Cerebellar nuclear complex (tissue), 1 donor: Measurements from ENCODE around the gene PKP4.

Experiments used
- DNase-seq, 2 experiments: peaks; one replicate each; lab custom pipeline; 2025; lab: John Stamatoyannopoulos, UW

The PKP4 gene

GRCh38 chr2:158499383-158499782 is 42.6 kb downstream of the PKP4 start:
- DNase-seq, result no peak

- DNase-seq, result no peak
Measured at GRCh38 chr2:158500333-158500732, 43.6 kb downstream of the PKP4 start.

DNA sequence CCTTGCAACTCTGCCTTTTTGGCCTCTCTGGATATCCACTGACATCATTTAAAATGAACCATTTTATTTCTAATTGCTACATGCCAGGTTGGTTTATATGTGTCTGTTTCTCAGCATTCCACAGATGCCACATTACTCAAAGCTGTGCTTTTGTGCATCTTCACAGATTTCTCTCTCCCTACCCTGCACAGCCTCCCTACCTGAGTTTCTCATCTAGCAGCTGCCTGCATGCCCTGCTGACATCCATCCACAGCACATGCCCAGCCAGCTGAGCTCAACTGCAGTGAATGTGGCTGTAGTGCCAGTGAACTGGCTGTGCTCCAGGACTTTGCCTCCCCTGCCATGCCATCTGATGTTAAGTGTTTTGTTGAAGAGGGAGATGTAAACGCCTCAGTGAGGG is 44.5 kb downstream of the PKP4 start:
- DNase-seq, result no peak

DNA sequence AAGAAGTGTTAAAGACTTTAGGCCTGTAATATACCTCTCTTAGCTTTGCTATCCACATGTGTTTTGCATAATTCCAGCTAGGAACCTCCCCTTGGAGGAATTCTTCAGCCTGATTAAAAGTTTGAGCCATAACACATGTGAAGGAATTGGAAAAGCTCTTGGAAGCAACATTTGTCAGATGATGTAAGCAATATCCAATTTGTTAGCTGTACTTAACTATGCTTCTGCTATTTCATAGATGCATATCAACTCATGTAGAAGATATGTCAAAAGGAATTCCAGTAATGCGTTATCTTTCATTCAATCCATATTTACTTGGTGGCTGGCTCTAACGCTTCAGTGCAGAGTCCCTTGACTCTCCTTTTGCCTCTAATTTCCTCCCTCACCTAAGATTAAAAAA is 46.2 kb downstream of the PKP4 start:
- no peak for DNase-seq

- no peak for DNase-seq
Measured at GRCh38 chr2:158504088-158504487, 47.3 kb downstream of the PKP4 start.

GRCh38 chr2:158505448-158505934 is 48.7 kb downstream of the PKP4 start:
- DNase-seq, result no peak

GRCh38 chr2:158507141-158507540 is 50.4 kb downstream of the PKP4 start:
- DNase-seq, result no peak

GRCh38 chr2:158507679-158508078 is 50.9 kb downstream of the PKP4 start:
- no peak for DNase-seq

DNA sequence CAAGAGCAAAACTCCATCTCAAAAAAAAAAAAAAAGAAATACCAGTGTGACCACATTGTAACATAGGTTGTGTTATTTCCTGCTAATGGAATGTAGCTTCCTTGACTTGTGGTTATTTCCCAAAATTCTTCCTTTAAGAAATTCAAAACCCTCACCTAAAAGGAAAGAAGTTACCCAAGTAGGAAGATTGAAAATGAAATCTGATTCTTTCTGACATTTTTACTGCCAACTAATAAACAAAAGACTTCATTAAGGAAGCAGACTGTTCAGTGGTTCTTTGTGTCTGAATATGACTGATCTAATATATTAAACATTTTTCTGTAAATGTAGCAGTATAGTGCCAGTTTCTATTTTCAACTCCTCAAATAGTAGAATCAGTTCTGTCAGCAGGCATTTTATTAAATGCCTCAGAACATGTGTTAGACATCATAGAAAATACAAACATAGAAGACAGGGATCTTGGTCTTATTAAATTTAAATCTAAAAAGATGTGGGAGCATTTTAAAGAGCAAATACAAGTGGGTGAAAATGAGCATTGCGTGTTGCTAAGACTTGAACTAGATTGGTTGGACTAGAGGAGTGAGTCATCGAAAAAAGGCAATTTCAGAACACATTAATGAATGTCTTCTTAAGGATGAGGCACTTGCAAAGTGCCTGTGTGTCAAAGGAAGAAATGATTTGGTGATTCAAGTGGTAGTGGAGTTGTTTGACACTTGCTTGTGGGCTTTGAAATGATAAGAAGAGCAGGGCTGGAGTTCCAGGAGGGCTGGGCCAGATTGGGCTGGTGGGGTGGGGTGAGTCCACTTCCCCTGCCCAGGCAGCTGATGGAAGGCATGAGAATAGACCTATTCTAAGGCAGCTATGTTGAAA is 53.4 kb downstream of the PKP4 start:
- no peak for DNase-seq

- no peak for DNase-seq
Measured at GRCh38 chr2:158510887-158511286, 54.1 kb downstream of the PKP4 start.

DNA sequence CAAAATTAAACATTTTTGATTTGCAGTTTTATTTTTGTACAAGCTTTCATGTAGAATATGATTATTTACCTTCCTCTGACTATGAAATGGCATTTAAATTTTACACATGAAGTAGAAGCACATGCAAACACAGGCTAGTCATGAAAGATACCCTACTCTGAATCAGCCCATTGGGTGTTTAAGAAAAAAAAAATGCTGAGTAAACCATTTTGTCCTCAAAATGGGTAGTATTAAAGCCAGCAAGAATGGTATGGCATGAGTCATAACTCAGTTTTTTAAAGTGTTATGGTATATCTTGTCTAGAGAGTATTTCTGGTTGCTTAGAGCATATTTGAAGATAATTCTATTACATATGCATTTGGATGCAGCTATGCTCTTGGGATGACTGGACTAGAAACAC is 55.0 kb downstream of the PKP4 start:
- DNase-seq, result no peak

GRCh38 chr2:158512323-158512722 is 55.6 kb downstream of the PKP4 start:
- no peak for DNase-seq

- DNase-seq, result no peak
Measured at GRCh38 chr2:158513841-158514240, 57.1 kb downstream of the PKP4 start.

- DNase-seq, result no peak
Measured at GRCh38 chr2:158518084-158518483, 61.3 kb downstream of the PKP4 start.

GRCh38 chr2:158519481-158519880 is 62.7 kb downstream of the PKP4 start:
- DNase-seq, result no peak

DNA sequence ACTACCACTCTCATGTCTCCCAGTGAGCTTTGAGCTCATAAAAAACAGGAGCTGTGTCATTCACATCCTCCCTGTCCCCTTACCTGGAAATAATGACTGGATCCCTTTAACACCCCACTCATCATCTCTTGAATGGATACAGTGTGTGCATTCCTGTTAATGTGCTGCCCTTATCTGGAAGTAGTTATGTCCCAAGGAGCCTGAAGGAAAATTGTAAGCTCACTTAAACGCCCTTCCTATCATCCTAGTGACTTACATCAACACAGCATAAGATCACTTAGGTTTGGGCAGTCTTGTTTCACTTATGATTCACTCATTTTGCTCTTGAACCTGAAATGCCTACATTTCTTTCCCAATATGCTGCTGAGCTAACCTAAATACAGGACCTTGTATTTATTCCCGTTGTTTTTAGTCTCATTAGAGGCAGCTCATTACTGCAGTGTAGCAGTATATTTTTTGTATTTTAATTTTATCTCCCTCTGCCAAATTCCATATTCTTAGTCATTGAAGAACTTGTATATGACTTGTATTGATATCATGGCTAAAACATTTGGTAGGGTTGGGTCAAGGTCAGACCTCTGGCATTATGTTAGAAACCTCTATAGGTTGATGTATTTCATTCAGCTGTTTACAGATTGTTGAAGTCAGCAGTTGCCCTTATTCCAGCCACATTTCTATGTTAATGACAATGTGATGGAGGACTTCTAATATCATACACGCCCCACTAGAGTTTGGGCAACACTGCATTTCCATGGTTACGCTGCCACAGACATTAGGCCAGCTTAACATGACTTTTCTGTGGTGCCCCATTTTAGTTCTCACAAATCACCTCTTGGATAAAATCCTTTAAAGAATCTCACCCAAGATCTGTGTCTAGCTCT is 72.9 kb downstream of the PKP4 start:
- DNase-seq, result no peak

- DNase-seq, result no peak
Measured at GRCh38 chr2:158530829-158531228, 74.1 kb downstream of the PKP4 start.

GRCh38 chr2:158533009-158533408 is 76.3 kb downstream of the PKP4 start:
- no peak for DNase-seq

DNA sequence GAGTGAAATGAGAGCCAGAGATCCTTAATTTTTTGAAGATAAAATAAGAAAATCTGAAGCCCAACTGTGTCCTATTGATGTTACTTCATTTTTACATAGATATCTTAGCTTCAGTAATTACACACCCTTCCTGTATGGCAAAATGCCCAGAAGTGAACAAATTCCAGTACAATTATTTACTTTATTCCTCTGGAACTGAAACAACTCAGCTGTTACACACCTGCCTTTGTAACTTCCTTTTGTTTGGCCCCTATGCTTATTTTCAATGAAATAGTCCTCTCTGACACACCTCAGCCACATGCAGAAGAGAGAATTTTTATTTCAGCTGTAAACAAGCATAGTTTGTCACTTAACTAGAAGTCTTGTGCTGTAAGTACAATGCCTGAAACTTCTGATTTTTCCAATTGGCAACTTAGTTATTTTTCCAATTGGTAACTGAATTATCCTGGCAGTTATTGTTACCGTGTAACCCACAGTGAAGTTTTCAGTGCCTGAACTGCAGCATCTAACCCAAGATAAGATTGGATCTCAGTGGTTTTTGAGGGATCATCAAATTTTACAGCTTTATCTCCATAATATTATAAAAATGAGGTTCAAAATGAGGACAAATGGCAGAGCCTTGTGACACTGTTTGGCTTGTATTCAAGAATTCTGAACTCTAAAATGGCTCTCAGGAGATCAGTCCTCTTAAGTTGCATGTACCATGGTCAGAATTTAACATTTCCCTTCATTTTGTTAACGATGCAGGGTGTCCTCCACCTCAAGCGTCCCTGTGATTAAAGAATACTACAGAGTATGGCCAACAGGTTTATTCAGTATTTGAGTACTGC is 82.6 kb downstream of the PKP4 start:
- DNase-seq, result no peak

DNA sequence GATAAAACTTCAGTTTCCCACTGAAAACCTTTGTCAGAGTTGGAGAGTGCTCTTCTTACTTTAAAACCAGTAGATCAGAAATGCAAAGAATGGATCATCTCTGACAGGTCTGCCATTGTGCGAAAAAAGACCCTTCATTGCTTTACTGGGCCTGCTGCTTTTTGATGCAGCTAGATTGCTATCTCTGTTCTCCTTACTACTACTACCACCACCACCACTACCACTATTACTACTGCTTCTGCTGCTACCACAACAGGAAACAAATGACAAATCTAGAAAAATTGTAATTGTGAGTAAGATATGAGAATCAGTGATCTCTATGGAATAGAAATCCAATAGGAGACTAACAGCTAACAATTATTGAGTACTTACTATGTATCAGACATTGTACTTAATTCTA is 85.8 kb downstream of the PKP4 start:
- no peak for DNase-seq

DNA sequence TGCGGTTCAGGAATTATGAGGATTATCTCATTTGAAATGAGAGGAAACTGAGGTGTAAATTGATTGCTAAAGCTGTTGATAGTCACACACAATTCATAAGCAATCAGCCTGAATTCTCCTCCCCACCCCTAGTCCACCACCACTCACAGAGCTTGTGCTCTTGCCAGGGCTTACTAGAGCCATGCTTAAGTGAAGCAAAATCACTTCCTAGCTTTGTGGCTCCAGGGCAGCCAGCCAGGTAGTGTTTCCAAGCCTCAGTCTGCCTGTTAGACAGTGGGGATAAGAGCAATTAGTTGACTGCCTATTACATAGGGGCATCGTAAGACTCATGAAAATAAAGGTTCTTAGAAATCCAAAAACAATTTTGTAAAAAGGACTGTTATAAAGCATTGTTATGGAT is 87.2 kb downstream of the PKP4 start:
- no peak for DNase-seq

GRCh38 chr2:158544998-158545397 is 88.2 kb downstream of the PKP4 start:
- DNase-seq, result no peak
